K562 (cell line): ENCODE measurements around the gene CD68. TPM values are rescaled to one million over a fixed set of nuclear protein-coding genes. Genes with fewer than 3 reads are reported as not detected.

Experiments used
- ARHGAP35 ChIP-seq: fragments of 450-650 bp; IDR thresholded peaks from 2 replicates; pipeline ENCODE4 v1.6.1; 2018; ENCODE audit not compliant: partially characterized antibody
- CHD2 ChIP-seq: IDR thresholded peaks from 2 replicates; pipeline ENCODE4 v1.6.1; 2011; ENCODE audit warnings: low read depth, low read length
- DIDO1 ChIP-seq: fragments of 450-650 bp; IDR thresholded peaks from 2 replicates; pipeline ENCODE4 v1.6.1; 2016; ENCODE audit warnings: low read depth, missing biosample characterization, missing genetic modification characterization
- HMG20A ChIP-seq: fragments of 450-650 bp; formaldehyde crosslinking; conservative IDR thresholded peaks from 2 replicates; pipeline ENCODE4 v1.4.0; 2020; ENCODE audit warnings: mild to moderate bottlenecking, mixed read lengths
- JUN ChIP-seq, 2 experiments: sonication (generic) in 1 of 2; formaldehyde crosslinking in 1 of 2; IDR thresholded peaks; 2 replicates each; pipeline versions ENCODE4 v1.6.1 to v1.8.0; 2012 to 2022; ENCODE audit warnings: borderline replicate concordance in 2 of 2, mild to moderate bottlenecking in 2 of 2, improper control_type of control experiment in 1 of 2, low read depth in 1 of 2, low read length in 1 of 2, missing genetic modification reagents in 1 of 2
- MCM7 ChIP-seq, 2 experiments: fragments of 450-650 bp; IDR thresholded peaks; 2 replicates each; pipeline ENCODE4 v1.6.1; 2016 to 2018
- MYBL2 ChIP-seq, 2 experiments: fragments of 450-650 bp in 1 of 2; sonication (generic) in 1 of 2; formaldehyde crosslinking in 1 of 2; IDR thresholded peaks; 2 replicates each; pipeline versions ENCODE4 v1.6.1 to v1.8.1; 2017 to 2022; ENCODE audit warnings: borderline replicate concordance in 1 of 2, inconsistent platforms in 1 of 2, low read depth in 1 of 2, mild to moderate bottlenecking in 1 of 2, missing genetic modification reagents in 1 of 2, moderate library complexity in 1 of 2
- POLR2H ChIP-seq: IDR thresholded peaks from 2 replicates; pipeline ENCODE4 v1.6.1; 2016; ENCODE audit warnings: missing genetic modification characterization, low read depth, mild to moderate bottlenecking, control low read depth, missing compliant biosample characterization, moderate library complexity
- PTRF ChIP-seq: fragments of 450-650 bp; IDR thresholded peaks from 2 replicates; pipeline ENCODE4 v1.6.1; 2016; ENCODE audit warnings: mild to moderate bottlenecking, missing genetic modification characterization, missing compliant biosample characterization
- TCF7L2 ChIP-seq: fragments of 150-350 bp; IDR thresholded peaks from 2 replicates; pipeline ENCODE4 v1.6.1; 2016; ENCODE audit warnings: low read depth, mild to moderate bottlenecking, low read length, moderate library complexity
- ZNF583 ChIP-seq: fragments of 250-450 bp; sonication (Bioruptor Pico); IDR thresholded peaks from 2 replicates; pipeline ENCODE4 v1.4.0; 2020
- polyA plus RNA-seq, 8 experiments: library from polyadenylated mRNA; depleted of rRNA in 4 of 8; stranded (reverse) in 5 of 8; unstranded in 3 of 8; fragments of >200 nt; fragmentation: Nextera tagmentation in 2 of 8; fragmentation: Illumina TruSeq in 1 of 8; extraction: Ambion mirVana in 2 of 8; extraction: Trizol in 1 of 8; gene quantifications; 2 replicates each; pipeline versions ENCODE4 v1.2.1 to v1.2.3, GENCODE V29; 2011 to 2014; ENCODE audit warnings: inconsistent platforms in 1 of 8, missing spikeins in 1 of 8
- total RNA-seq, 7 experiments: library from RNA; depleted of rRNA in 6 of 7; stranded (reverse); fragments of >200 nt in 6 of 7; fragmentation: Illumina TruSeq in 2 of 7; extraction: Trizol in 2 of 7; gene quantifications; 2 replicates each; pipeline versions ENCODE4 v1.2.1 to v1.2.3, GENCODE V29; 2011 to 2021; ENCODE audit warnings: low replicate concordance in 1 of 7
- TF ChIP-seq, protein P1 (sequence below): fragments of 450-650 bp; IDR thresholded peaks from 2 replicates; pipeline ENCODE4 v1.6.1; 2018; ENCODE audit not compliant: partially characterized antibody

The CD68 gene
- total and polyA plus RNA-seq, 9 of the 15 experiments (the other 6 are each of a cell fraction or from before 2014, with no cell fraction given): 28.2 to 89.8 (median 37.7) TPM

DNA sequence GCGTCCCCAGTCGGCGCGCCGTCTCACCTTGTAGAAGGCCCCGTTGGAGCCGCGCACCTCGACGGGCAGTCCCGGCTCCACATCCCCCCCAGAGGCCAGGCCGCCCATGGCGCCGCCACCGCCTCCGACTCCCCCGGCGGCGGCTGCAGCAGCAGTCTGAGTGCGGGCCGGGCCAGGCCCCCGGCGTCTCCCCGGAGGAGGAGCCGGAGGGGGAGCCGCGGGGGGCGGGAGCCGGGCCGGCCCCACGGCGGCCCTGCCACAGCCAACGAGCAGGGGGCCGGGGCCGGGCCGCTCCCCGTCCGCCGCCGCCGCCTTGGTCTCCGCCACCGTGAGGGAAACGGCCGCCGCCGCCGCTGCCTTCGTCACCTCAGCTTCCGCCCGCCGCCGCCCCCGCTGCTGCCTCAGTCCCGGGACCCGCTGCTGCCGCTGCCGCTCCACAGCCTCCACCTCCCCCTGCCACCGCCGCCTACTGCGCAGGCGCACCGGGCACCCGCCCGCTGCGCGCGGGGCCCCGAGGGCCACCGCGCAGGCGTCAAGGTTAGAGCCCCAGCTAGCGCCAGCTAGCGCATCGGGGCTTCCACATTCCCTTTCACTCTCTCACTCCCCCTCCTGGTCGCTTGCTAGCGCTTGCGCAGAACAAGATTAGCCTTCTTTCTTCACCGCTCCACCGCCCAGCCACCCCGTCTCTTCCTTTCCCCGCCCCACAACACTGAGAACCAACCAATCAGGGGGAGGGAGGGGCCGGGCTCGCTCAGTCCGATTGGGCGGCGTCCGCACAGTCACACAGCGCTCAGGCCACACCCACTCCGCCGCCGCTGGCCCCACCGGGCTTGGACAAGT lies 35.2 kb downstream of the CD68 start, which contains the start of gene FXR2 (continued):
- TF ChIP-seq POLR2H (tag) (no peak), ZNF583 (no peak), MCM7 (IDR thresholded peaks at IDR 0.05) (no peak), ARHGAP35 (no peak), HMG20A (CRISPR knock-in tag) (no peak), CHD2 (0 out of 2 replicates have a peak, but pooled peaks have one; percentile 14), DIDO1 (no peak), PTRF (no peak), TCF7L2 (no peak), MYBL2 (IDR thresholded peaks at IDR 0.05; ENCODE audit: low read depth) (no peak), MYBL2 (CRISPR knock-in tag; IDR thresholded peaks at IDR 0.05; ENCODE audit: borderline replicate concordance) (no peak), JUN (IDR thresholded peaks at IDR 0.05; ENCODE audit: borderline replicate concordance, low read depth, low read length) (0 out of 2 replicates have a peak, but pooled peaks have one; percentile 3), JUN (CRISPR knock-in tag; IDR thresholded peaks at IDR 0.05; ENCODE audit: borderline replicate concordance) (no peak)
- TF ChIP-seq, protein P1, sequence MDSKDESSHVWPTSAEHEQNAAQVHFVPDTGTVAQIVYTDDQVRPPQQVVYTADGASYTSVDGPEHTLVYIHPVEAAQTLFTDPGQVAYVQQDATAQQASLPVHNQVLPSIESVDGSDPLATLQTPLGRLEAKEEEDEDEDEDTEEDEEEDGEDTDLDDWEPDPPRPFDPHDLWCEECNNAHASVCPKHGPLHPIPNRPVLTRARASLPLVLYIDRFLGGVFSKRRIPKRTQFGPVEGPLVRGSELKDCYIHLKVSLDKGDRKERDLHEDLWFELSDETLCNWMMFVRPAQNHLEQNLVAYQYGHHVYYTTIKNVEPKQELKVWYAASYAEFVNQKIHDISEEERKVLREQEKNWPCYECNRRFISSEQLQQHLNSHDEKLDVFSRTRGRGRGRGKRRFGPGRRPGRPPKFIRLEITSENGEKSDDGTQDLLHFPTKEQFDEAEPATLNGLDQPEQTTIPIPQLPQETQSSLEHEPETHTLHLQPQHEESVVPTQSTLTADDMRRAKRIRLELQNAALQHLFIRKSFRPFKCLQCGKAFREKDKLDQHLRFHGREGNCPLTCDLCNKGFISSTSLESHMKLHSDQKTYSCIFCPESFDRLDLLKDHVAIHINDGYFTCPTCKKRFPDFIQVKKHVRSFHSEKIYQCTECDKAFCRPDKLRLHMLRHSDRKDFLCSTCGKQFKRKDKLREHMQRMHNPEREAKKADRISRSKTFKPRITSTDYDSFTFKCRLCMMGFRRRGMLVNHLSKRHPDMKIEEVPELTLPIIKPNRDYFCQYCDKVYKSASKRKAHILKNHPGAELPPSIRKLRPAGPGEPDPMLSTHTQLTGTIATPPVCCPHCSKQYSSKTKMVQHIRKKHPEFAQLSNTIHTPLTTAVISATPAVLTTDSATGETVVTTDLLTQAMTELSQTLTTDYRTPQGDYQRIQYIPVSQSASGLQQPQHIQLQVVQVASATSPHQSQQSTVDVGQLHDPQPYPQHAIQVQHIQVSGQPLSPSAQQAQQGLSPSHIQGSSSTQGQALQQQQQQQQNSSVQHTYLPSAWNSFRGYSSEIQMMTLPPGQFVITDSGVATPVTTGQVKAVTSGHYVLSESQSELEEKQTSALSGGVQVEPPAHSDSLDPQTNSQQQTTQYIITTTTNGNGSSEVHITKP: no peak
